IMR-90 (cell line): ENCODE results near the gene YLPM1. TPM values are rescaled to one million over a fixed set of nuclear protein-coding genes. Genes with fewer than 3 reads are reported as not detected.

Experiments
- ATAC-seq: fragments of 200-7000 bp; cut with Tn5 transposase; 2 replicates; pipeline ENCODE4 v1.9.1; 2020; ENCODE audit warnings: low read depth, mild to moderate bottlenecking, moderate library complexity
- BruUV-seq: library from RNA; stranded (reverse); fragments of 400-500 nt; replicated peaks from 2 replicates; lab custom pipeline; 2021; lab: Mats Ljungman, UMichigan
- CTCF ChIA-PET: fragments of 300-600 bp; formaldehyde crosslinking; extraction: SDS; loops from one replicate; lab custom pipeline; 2021; ENCODE audit warnings: antibody characterized with exemption; lab: Yijun Ruan, JAX
- POLR2A ChIA-PET: fragments of 300-600 bp; sonication (Branson Sonifier 250); formaldehyde crosslinking; loops from one replicate; lab custom pipeline; 2022; ENCODE audit warnings: antibody characterized with exemption; ENCODE audit not compliant: unreplicated experiment; lab: Charles Lee
- DNase-seq: peaks from one replicate; pipeline ENCODE4 v3.0.0; 2013
- H2AFZ ChIP-seq: replicated peaks from 2 replicates; pipeline ENCODE3; 2013; ENCODE audit warnings: low read length, mild to moderate bottlenecking; ENCODE audit not compliant: poor library complexity
- H2AK5ac ChIP-seq: 2 replicates; pipeline ENCODE4 v1.6.1; 2013; ENCODE audit warnings: low read depth, low read length, inconsistent platforms
- H2AK9ac ChIP-seq: replicated peaks from 2 replicates; pipeline ENCODE3; 2013; ENCODE audit warnings: mild to moderate bottlenecking, low read depth, low read length, moderate library complexity; ENCODE audit not compliant: poor library complexity
- H2BK120ac ChIP-seq: 2 replicates; pipeline ENCODE4 v1.6.1; 2013; ENCODE audit warnings: low read depth, low read length, inconsistent platforms
- H2BK15ac ChIP-seq: 3 replicates; pipeline ENCODE4 v1.6.1; 2013; ENCODE audit warnings: low read depth, low read length, inconsistent platforms
- H2BK20ac ChIP-seq: 2 replicates; pipeline ENCODE4 v1.6.1; 2013; ENCODE audit warnings: low read depth, mild to moderate bottlenecking, inconsistent platforms, low read length, moderate library complexity
- H2BK5ac ChIP-seq: 2 replicates; pipeline ENCODE4 v1.6.1; 2013; ENCODE audit warnings: mild to moderate bottlenecking, low read depth, low read length, inconsistent platforms; ENCODE audit not compliant: poor library complexity, severe bottlenecking
- H3K14ac ChIP-seq: replicated peaks from 2 replicates; pipeline ENCODE4 v1.6.1; 2013; ENCODE audit warnings: low read depth, low read length, inconsistent platforms
- H3K18ac ChIP-seq: 2 replicates; pipeline ENCODE4 v1.6.1; 2013; ENCODE audit warnings: low read depth, low read length, control low read depth
- H3K23ac ChIP-seq: 2 replicates; pipeline ENCODE4 v1.6.1; 2013; ENCODE audit warnings: low read depth, low read length, inconsistent platforms
- H3K27ac ChIP-seq: 2 replicates; pipeline ENCODE4 v1.5.1; 2013; ENCODE audit warnings: mild to moderate bottlenecking, control low read depth, low read length; ENCODE audit not compliant: insufficient read depth
- H3K27me3 ChIP-seq: 2 replicates; pipeline ENCODE4 v1.6.1; 2013; ENCODE audit warnings: low read length; ENCODE audit not compliant: control insufficient read depth, insufficient read depth
- H3K36me3 ChIP-seq: 2 replicates; pipeline ENCODE4 v1.6.1; 2013; ENCODE audit warnings: low read length, mixed read lengths; ENCODE audit not compliant: control insufficient read depth, insufficient read depth
- H3K4ac ChIP-seq: 2 replicates; pipeline ENCODE4 v1.6.1; 2013; ENCODE audit warnings: low read depth, low read length, inconsistent platforms
- H3K4me1 ChIP-seq: 2 replicates; pipeline ENCODE4 v1.6.1; 2013; ENCODE audit warnings: low read length, mixed read lengths; ENCODE audit not compliant: control insufficient read depth, insufficient read depth
- H3K4me2 ChIP-seq: 2 replicates; pipeline ENCODE4 v1.6.1; 2013; ENCODE audit warnings: low read depth, mild to moderate bottlenecking, control low read depth, low read length, moderate library complexity
- H3K4me3 ChIP-seq: 2 replicates; pipeline ENCODE4 v1.5.1; 2013; ENCODE audit warnings: low read depth, mild to moderate bottlenecking, control low read depth, low read length, moderate library complexity; ENCODE audit not compliant: insufficient read depth
- H3K56ac ChIP-seq: 2 replicates; pipeline ENCODE4 v1.6.1; 2013; ENCODE audit warnings: low read length, inconsistent platforms; ENCODE audit not compliant: insufficient read depth; ENCODE audit errors: extremely low read depth
- H3K79me1 ChIP-seq, 2 experiments: 2 replicates each; pipeline ENCODE4 v1.6.1; 2013; ENCODE audit warnings: low read length in 2 of 2, inconsistent platforms in 1 of 2, low read depth in 1 of 2
- H3K9ac ChIP-seq: 2 replicates; pipeline ENCODE4 v1.6.1; 2013; ENCODE audit warnings: low read depth, low read length, control low read depth
- H3K9me1 ChIP-seq: 2 replicates; pipeline ENCODE4 v1.6.1; 2013; ENCODE audit warnings: low read length, inconsistent platforms; ENCODE audit not compliant: insufficient read depth
- H3K9me3 ChIP-seq: 2 replicates; pipeline ENCODE4 v1.6.1; 2013; ENCODE audit warnings: low read length; ENCODE audit not compliant: control insufficient read depth, insufficient read depth
- H4K20me1 ChIP-seq: 2 replicates; pipeline ENCODE4 v1.6.1; 2013; ENCODE audit warnings: low read length, inconsistent platforms; ENCODE audit not compliant: insufficient read depth
- H4K5ac ChIP-seq: 2 replicates; pipeline ENCODE4 v1.6.1; 2013; ENCODE audit warnings: mild to moderate bottlenecking, low read depth, low read length, control low read depth
- H4K8ac ChIP-seq, 2 experiments: 2 replicates each; pipeline ENCODE4 v1.6.1; 2013; ENCODE audit warnings: low read depth in 2 of 2, low read length in 2 of 2, control low read depth in 1 of 2, inconsistent platforms in 1 of 2
- H4K91ac ChIP-seq: 2 replicates; pipeline ENCODE4 v1.6.1; 2013; ENCODE audit warnings: low read depth, low read length, inconsistent platforms; ENCODE audit not compliant: insufficient read depth
- CHD1 ChIP-seq: IDR thresholded peaks from 2 replicates; pipeline ENCODE4 v1.6.1; 2012; ENCODE audit warnings: low read depth, low read length, improper control_type of control experiment
- MAZ ChIP-seq: IDR thresholded peaks from 2 replicates; pipeline ENCODE4 v1.6.1; 2012; ENCODE audit warnings: low read depth, mild to moderate bottlenecking, low read length, improper control_type of control experiment, moderate library complexity, borderline replicate concordance
- MXI1 ChIP-seq: IDR thresholded peaks from 2 replicates; pipeline ENCODE4 v1.6.1; 2012; ENCODE audit warnings: low read depth, mild to moderate bottlenecking, low read length, moderate library complexity, borderline replicate concordance
- WGBS, 2 experiments: methylation state at CpG; one replicate each; pipeline versions ENCODE4 v1.1.5 to v1.1.7; 2013; ENCODE audit warnings: missing lambda C conversion rate in 2 of 2; ENCODE audit not compliant: insufficient read length in 1 of 2; ENCODE audit errors: extremely low coverage in 2 of 2; 5-methylcytosine and 5-hydroxymethylcytosine counted together
- dilution Hi-C: fragments of 300-500 bp; cut with HindIII; formaldehyde crosslinking; loops from one replicate; pipeline ENCODE4 v1.14.3; 2018; ENCODE audit warnings: low sequenced_read_pairs; ENCODE audit not compliant: unreplicated experiment
- in situ Hi-C: fragments of 300-500 bp; cut with MboI; formaldehyde crosslinking; loops from 3 replicates; pipeline ENCODE4 v1.14.3; 2019; ENCODE audit warnings: low sequenced_read_pairs, inconsistent platforms, mixed read lengths
- intact Hi-C: fragments of 100-400 bp; cut with micrococcal nuclease; formaldehyde crosslinking; loops from 2 replicates; pipeline ENCODE4 v1.10.0; 2022
- polyA plus RNA-seq, 3 experiments: library from polyadenylated mRNA; depleted of rRNA; stranded (reverse); fragments of >200 nt; gene quantifications; 2 replicates each; pipeline ENCODE4 v1.2.3, GENCODE V29; 2012; ENCODE audit warnings: low replicate concordance in 1 of 3
- total RNA-seq: library from RNA; depleted of rRNA; stranded (reverse); fragments of >200 nt; gene quantifications from 2 replicates; pipeline ENCODE4 v1.2.3, GENCODE V29; 2012

YLPM1 gene
- total and polyA plus RNA-seq, 2 of the 4 experiments (the other 2 are of a cell fraction): 8.2 to 19.7 TPM

DNA sequence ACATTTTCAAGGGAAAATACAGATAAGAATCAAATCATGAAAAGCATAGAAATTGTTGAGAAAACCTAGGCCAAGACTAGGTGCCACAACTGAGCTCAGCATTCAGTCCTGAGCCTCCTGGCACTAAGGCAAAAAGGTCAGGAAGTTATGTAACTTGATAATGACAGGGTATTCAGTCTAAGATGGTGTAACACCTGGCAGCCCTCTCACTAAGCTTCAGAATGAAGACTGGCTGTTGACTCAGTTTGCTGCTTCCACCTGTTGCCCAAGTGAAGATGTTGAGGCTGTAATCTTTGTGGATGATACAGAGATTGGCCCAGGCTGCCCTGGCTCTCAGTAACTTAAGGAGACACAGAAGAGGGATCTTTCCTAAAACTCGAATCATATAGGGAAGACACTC, 93.2 kb downstream of the YLPM1 start:
- DNase-seq (no peak), ATAC-seq (no peak)
- dilution Hi-C loops: no loop called here
- H4K20me1 ChIP-seq: peaks cover 3% of the 10 kb centered on the region; the same call in 1 of the 2 replicates
- no peak overlapping the region for H3K4me2 ChIP-seq
- BruUV-seq: no TSS peak
- in situ Hi-C loops: no loop called here
- H2BK15ac ChIP-seq: no peak overlapping the region
- intact Hi-C loops: no loop called here
- H3K27ac ChIP-seq: no peak overlapping the region
- peaks cover 15% of the 10 kb centered on the region for H3K9me1 ChIP-seq
- H3K14ac ChIP-seq: no peak overlapping the region
- no peaks in the 10 kb centered on the region for H3K9me3 ChIP-seq
- H3K36me3 ChIP-seq: no peaks in the 10 kb centered on the region
- H3K56ac ChIP-seq: no peak overlapping the region
- H3K4me1 ChIP-seq: peaks cover 23% of the 10 kb centered on the region
- H3K4ac ChIP-seq: no peak overlapping the region
- no peak overlapping the region for H3K4me3 ChIP-seq
- POLR2A ChIA-PET: no interaction called here
- no peak overlapping the region for H4K5ac ChIP-seq
- H3K9ac ChIP-seq: no peak overlapping the region
- no CpG with 5 or more reads among the region's 1 CpG for WGBS, 2 experiments
- H4K8ac ChIP-seq: no peak overlapping the region
- H2BK5ac ChIP-seq: no peak overlapping the region
- no peak overlapping the region for H2BK120ac ChIP-seq
- H3K18ac ChIP-seq: no peak overlapping the region
- TF ChIP-seq MXI1 (no peak), MAZ (no peak), CHD1 (no peak)
- no peak overlapping the region for H3K23ac ChIP-seq
- no peak overlapping the region for H2AK5ac ChIP-seq
- no peak overlapping the region for H2BK20ac ChIP-seq
- no peak overlapping the region for H4K91ac ChIP-seq
- peaks cover 0 to 4% of the 10 kb centered on the region in 2 experiments; a peak in 1 of 4 replicates for H3K79me1 ChIP-seq
- H2AK9ac ChIP-seq: no peak overlapping the region
- CTCF ChIA-PET: no interaction called here
- no peak overlapping the region for H2AFZ ChIP-seq
- H3K27me3 ChIP-seq: no peaks in the 10 kb centered on the region
